Measurements from ENCODE around the gene PDZD4. TPM values are rescaled to one million over a fixed set of nuclear protein-coding genes. Genes with fewer than 3 reads are reported as not detected.

PDZD4 gene
- total RNA-seq, 3 donors from 2014 or later (not counting 1 experiment from before 2014, with no cell fraction given): 101 to 177 (median 157) TPM

GRCh38 chrX:153857348-153857903, 27.1 kb upstream of the PDZD4 start:
- no peak for ATAC-seq
- Histone ChIP-seq H3K4me3 (ENCODE audit: low read length) (no peak overlapping the region), H3K36me3 (ENCODE audit: control insufficient read depth, insufficient read depth, low read length) (no peaks in the 10 kb centered on the region), H3K9me3 (ENCODE audit: control insufficient read depth, insufficient read depth, low read length) (no peaks in the 10 kb centered on the region), H3K27me3 (ENCODE audit: control insufficient read depth, insufficient read depth, low read length) (no peaks in the 10 kb centered on the region), H3K4me1 (ENCODE audit: control insufficient read depth, insufficient read depth, low read length) (peaks cover 15% of the 10 kb centered on the region), H3K27ac (ENCODE audit: low read length) (no peak overlapping the region)
- Mint-ChIP-seq H3K4me1 (peaks cover 5 to 15% of the 10 kb centered on the region in 2 donors), H3K27me3 (ENCODE audit: low read depth in 2 of 2) (peaks cover 0 to 9% of the 10 kb centered on the region in 2 donors), H3K27ac (no peak overlapping the region), H3K4me3 (no peak overlapping the region), H3K9me3 (no peaks in the 10 kb centered on the region), H3K36me3 (no peaks in the 10 kb centered on the region)
- intact Hi-C loops (cut with micrococcal nuclease): no loop called here
- WGBS (ENCODE audit: insufficient coverage): 55% methylated on average over 2 of the region's 2 CpGs
- no peak for TF ChIP-seq CTCF (IDR thresholded peaks at IDR 0.05)
- DNase-seq: peak in 1 of 2 donors; percentile 18

- no peaks in the 10 kb centered on the region for H3K36me3 Mint-ChIP-seq
- no peak for TF ChIP-seq CTCF (IDR thresholded peaks at IDR 0.05)
- Histone ChIP-seq H3K4me3 (ENCODE audit: low read length) (no peak overlapping the region), H3K36me3 (ENCODE audit: control insufficient read depth, insufficient read depth, low read length) (no peaks in the 10 kb centered on the region), H3K9me3 (ENCODE audit: control insufficient read depth, insufficient read depth, low read length) (no peaks in the 10 kb centered on the region), H3K27ac (ENCODE audit: low read length) (no peak overlapping the region), H3K4me1 (ENCODE audit: control insufficient read depth, insufficient read depth, low read length) (peaks cover 15% of the 10 kb centered on the region), H3K27me3 (ENCODE audit: control insufficient read depth, insufficient read depth, low read length) (no peaks in the 10 kb centered on the region)
- DNase-seq (no peak), ATAC-seq (no peak)
- peaks cover 5 to 15% of the 10 kb centered on the region in 2 donors for H3K4me1 Mint-ChIP-seq
- no peak overlapping the region for H3K27ac Mint-ChIP-seq
- 86% methylated on average over 9 of the region's 9 CpGs for WGBS (ENCODE audit: insufficient coverage)
- peaks cover 11 to 14% of the 10 kb centered on the region in 2 donors for H3K27me3 Mint-ChIP-seq (ENCODE audit: low read depth in 2 of 2)
- intact Hi-C loops (cut with micrococcal nuclease): no loop called here
- no peak overlapping the region for H3K4me3 Mint-ChIP-seq
- H3K9me3 Mint-ChIP-seq: no peaks in the 10 kb centered on the region
These were observed 24.4 kb upstream of the PDZD4 start for GRCh38 chrX:153854702-153855101.

DNA sequence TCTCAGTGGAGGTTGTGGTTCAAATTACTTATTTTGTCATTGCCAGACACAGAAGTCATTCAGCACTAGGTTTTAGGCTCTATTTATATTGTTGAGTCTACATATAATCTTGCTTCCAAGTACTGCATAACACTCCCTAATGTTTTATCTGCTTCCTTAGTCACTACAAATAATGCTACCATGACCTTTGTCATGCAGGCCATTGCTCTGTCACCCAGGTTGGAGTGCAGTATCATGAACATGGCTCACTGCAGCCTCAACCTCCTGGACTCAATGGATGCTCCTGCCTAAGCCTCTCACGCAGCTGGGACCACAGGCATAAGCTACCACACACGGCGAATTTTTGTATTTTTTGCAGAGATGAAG, 23.5 kb upstream of the PDZD4 start:
- no peaks in the 10 kb centered on the region for H3K27me3 ChIP-seq (ENCODE audit: control insufficient read depth, insufficient read depth, low read length)
- 100% methylated on average over 3 of the region's 3 CpGs for WGBS (ENCODE audit: insufficient coverage)
- H3K4me1 ChIP-seq (ENCODE audit: control insufficient read depth, insufficient read depth, low read length): peaks cover 15% of the 10 kb centered on the region
- no peak overlapping the region for H3K4me3 Mint-ChIP-seq
- no peak overlapping the region for H3K27ac Mint-ChIP-seq
- no peaks in the 10 kb centered on the region for H3K9me3 Mint-ChIP-seq
- H3K27ac ChIP-seq (ENCODE audit: low read length): no peak overlapping the region
- ATAC-seq (no peak), DNase-seq (no peak)
- intact Hi-C loops (cut with micrococcal nuclease): no loop called here
- H3K9me3 ChIP-seq (ENCODE audit: control insufficient read depth, insufficient read depth, low read length): no peaks in the 10 kb centered on the region
- H3K36me3 Mint-ChIP-seq: no peaks in the 10 kb centered on the region
- no peaks in the 10 kb centered on the region for H3K36me3 ChIP-seq (ENCODE audit: control insufficient read depth, insufficient read depth, low read length)
- H3K27me3 Mint-ChIP-seq (ENCODE audit: low read depth in 2 of 2): peaks cover 11 to 14% of the 10 kb centered on the region in 2 donors
- no peak overlapping the region for H3K4me3 ChIP-seq (ENCODE audit: low read length)
- TF ChIP-seq CTCF (IDR thresholded peaks at IDR 0.05): no peak
- H3K4me1 Mint-ChIP-seq: peaks cover 5 to 15% of the 10 kb centered on the region in 2 donors
